KBM-7 (cell line): ENCODE measurements around the gene ABLIM1.

Source experiments
- DNase-seq: peaks from one replicate; pipeline ENCODE4 v3.0.0-alpha.2; 2015
- in situ Hi-C: fragments of 300-500 bp; cut with MboI; formaldehyde crosslinking; loops from 2 replicates; pipeline ENCODE4 v1.14.3; 2020; ENCODE audit warnings: low sequenced_read_pairs, low pct_unique_long_range_greater_than_20kb, mixed read lengths

Gene ABLIM1

DNA sequence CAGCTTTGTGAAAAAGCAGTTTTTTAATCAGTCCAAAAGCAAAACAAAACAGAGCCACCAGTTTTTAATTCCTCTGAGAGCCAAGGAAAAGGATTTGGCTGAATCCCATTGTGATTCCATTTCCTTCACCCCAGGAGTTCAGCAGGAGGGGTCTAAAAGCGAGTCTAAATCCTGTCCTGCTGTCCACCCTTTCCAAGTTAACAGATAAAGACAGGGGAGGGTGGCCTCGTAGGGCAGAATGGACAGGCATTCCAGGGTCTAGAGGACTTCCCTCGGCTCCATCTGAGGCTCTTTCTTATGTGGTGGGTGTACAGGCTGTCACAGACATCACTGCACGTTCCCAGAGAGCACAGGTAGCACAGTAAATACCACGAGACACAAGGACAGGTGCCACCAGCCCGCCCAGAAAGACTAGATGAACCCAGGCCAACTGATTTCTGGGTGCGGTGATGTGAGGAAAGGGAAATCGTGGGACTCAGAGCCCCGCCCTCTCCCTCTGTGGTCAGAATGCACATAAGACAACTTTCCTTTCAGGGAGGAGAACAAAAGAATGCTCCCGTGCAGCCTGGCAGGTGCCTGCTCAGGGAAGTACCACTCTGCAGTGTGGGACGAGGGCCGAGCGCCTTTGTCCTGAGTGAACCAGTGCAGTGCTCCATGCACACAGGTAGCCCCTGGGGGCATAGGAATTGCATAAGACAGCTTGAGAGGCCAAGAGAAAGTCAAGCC lies 119.7 kb downstream of the ABLIM1 start:
- in situ Hi-C loops, result no loop called here
- DNase-seq, result no peak

DNA sequence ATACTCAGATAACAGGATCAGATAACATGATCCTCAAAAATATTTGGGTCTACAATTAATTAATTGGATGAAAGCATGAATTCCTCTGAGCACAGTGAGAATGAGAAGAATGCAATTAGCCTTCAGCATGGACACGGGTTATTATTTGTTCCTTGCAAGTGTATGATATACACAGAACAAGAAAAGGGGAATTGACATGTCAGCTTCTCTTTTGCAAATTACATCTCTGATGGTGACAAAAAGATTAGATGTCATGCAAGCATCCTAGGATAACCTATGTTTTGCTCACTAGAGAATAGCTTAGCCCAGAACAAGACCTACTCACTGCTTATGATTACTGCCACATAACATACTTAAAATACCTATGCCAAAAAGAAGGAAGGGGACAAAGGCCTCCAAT lies 120.3 kb downstream of the ABLIM1 start:
- in situ Hi-C loops, result no loop called here
- DNase-seq, result no peak

DNA sequence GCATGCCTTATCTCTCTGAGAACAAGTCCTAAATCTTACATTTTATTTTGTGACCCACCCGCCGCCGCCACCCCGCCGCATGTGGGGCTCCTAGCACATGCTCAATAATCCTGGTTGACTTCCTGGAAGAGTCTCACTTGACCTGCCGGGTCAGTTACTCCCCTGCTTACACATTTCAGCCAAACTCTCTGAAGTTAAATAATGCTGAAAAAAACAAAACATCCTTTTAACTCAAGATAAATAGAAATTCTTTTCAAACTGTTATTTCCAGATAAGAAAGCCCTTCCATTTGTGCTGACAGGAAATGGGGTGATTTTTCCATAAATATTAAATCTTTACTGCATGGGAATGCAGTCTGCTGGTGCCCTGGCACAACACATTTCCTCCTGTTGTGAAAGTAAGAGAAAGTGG lies 123.5 kb downstream of the ABLIM1 start:
- no peak for DNase-seq
- in situ Hi-C loops, result no loop called here

DNA sequence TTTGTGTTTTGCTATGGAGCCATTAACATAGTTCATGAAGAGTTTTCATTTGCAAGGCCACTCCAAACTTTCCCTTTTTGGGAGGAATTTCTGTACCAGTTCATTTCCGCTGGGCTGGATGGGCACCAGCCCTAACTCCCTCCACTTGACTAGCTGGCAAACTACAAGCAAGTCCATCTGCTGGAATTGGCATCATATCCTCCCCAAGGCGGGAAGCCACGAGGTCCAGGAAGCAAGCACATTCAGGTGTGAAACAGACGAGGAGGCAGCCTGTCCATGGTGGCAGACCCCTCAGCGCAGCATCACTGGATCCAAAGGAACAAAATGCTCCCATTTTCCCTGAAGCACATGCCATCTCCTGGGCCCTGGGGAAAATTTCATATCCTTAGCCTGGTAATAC lies 125.8 kb downstream of the ABLIM1 start:
- in situ Hi-C loops, result no loop called here
- DNase-seq, result no peak

DNA sequence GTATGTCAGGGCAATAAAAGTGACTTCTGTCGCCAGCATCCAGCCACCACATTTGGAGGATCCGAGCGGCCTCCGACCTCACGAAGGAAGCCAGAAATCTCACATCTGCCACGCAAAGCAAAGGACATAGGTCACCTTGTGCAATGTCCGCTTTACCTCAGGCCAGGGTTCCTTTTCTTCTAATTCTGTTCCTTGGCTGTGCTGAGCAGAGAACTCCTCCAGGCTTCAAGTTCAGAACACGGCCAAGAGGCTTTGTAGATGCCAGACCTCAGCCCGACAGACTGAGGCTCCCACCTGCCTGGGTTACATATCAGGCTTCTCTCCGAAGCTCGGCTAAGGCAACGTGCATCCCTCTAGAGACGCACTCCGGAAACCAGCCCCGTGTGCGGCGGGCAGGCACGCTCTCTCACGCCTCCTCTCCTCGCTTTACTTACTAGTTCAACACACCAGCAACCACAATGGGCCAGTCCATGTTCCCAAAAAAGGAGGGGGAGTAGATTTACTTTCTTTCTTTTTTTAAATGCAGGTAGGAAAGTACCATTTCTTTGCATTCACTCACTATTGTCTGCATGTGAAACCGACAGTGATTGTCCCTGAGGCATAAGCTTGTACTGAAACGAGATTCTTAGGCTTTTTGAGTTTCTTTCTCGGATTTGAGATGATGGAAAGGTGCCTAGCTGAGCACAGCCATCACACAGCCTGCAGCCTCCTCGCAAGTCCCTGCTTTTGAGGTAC lies 131.4 kb downstream of the ABLIM1 start:
- in situ Hi-C loops, result no loop called here
- peak; percentile 82 for DNase-seq

DNA sequence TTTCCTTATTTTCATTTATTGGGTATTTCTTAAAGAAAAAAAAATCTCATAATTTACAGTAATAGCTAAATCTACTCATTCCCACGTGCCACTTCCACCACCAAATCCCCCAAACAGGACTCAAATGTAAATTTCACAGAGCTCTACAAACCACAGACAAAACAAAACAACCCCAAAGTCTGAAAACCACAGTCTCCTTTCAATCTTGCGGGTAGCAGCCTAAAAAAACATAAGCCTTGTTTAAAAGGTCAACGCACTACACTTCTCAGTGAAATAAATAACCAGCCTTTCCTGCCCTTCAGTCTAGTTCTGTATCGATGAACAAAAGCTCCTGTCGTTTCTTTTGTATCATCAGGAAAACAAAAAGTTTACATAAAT lies 132.0 kb downstream of the ABLIM1 start:
- in situ Hi-C loops, result no loop called here
- no peak for DNase-seq

DNA sequence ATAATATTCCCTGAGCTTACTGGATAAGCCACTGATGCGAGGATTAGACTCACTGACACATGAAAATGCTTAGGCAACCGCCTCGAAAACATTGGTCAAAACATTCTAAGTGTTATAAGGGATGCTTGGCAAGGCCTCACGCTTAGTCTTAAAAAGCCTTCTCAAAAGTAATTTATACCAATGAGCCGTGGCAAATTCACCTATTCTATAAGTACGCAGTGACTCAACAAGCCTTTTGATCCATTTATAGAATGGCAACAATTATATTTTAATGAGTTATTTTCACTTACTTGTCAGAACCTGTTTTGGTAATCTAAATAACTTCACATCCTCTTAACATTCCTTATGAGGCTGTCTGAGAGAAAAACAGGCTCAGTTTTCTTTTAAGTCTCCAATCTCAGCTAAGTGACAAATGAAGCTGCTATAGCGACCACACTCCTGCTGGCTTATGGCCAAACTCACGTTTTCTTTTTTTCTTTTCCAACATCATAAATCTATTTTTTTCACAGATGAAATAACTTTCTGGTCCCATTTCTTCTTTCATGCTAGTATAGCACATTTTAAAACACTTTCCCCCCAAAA lies 132.6 kb downstream of the ABLIM1 start:
- in situ Hi-C loops, result no loop called here
- DNase-seq, result no peak

DNA sequence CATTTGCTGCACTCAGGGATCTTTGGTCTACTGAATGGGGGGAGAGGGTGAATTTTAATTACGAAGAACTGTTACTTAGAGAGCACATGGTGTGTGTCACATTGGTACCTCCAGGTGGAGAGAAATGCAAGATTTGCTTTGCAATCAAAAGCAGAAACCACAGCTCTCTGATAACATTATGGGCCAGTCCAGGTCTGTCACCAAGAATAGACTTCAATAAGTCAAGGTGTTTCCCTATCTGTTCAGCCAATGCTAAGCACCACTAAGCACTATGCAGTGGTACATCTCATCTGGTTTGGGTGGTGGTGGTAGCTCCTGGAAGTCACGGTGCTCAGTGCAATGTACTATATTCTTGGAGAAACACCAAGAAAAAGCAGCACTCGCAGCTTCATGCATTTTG lies 134.2 kb downstream of the ABLIM1 start:
- no peak for DNase-seq
- in situ Hi-C loops, result no loop called here

DNA sequence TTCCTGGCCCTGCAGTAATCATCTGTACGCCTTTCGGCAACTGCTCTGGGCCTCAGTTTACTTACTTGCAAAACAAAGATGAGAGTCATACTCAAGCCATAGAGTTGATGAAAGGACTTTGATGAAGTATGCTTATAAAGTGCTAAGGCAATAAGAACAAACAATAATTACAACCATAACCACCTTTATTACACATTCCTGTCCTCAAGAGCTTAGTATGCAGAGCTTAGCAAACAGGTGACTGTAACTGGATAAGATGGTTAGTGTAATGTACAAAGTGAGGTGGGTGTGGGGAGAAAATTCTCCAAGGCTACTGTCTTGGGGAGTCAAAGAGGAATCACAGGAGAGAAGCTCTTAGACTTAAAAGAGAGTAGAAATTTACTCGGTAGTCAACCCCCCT lies 136.8 kb downstream of the ABLIM1 start:
- in situ Hi-C loops, result no loop called here
- no peak for DNase-seq

DNA sequence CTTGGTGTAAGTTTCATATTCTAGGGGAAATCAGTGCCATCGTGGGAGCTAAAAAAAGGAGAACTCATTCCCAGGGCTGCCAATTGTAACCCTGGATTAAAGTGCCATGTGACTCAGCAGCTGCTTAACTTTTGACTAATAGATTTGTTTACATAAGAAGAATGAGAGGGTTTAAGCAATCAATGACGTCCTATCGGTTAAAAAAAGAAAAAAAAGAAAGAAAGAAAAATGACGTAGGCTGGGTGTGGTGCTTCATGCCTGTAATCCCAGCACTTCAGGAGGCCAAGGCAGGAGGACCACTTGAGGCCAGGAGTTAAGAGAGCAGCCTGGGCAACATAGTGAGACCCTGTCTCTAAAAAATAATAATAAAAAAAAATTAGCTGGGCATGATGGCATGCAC lies 137.6 kb downstream of the ABLIM1 start:
- no peak for DNase-seq

DNA sequence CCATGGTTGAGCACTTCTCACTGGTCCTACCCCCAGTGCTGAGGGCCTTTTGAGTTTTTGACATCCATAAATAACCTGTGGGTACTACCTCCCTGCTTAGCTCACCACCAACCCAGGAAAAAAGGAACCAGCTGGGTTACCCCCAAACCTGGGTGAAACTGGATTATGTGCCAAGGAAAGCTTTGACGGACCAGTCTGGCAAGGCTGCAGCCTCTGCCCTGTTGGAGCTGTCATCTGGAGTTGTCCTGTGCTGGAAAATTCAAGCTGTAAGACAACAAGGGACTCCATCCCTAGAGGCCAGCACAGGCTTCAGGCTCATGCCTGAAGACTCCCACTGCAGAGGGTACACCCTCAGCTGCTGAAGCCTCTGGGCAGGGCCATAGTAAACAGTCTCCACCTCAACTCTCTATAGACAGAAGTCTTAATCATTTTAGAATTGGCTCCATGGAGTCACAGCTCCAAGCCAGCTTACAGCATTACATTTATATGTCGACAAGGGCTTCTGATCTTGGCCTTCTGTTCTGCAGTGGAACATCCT lies 138.2 kb downstream of the ABLIM1 start:
- DNase-seq, result no peak
- in situ Hi-C loops, result no loop called here

More for the DNA sequence above, 137.6 kb downstream of the ABLIM1 start:
- in situ Hi-C loops, result no loop called here

DNA sequence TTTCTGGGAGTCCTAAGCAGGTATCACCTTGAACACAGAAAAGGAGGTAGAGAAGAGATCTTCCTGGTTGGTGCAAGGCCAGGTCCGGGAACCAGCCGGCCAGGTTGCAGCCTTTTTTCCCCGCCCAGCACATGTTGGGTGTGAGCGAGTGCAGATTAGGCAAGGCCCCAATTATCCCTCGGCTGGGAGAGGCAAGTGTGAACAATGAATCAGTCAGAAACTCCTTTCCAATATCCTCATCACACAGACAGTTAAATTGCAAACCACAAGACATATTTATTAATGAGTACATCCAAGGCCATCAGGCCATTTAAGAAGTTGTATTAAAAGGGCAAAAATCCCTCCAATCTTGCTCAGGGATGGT lies 138.8 kb downstream of the ABLIM1 start:
- no peak for DNase-seq
- in situ Hi-C loops, result no loop called here

DNA sequence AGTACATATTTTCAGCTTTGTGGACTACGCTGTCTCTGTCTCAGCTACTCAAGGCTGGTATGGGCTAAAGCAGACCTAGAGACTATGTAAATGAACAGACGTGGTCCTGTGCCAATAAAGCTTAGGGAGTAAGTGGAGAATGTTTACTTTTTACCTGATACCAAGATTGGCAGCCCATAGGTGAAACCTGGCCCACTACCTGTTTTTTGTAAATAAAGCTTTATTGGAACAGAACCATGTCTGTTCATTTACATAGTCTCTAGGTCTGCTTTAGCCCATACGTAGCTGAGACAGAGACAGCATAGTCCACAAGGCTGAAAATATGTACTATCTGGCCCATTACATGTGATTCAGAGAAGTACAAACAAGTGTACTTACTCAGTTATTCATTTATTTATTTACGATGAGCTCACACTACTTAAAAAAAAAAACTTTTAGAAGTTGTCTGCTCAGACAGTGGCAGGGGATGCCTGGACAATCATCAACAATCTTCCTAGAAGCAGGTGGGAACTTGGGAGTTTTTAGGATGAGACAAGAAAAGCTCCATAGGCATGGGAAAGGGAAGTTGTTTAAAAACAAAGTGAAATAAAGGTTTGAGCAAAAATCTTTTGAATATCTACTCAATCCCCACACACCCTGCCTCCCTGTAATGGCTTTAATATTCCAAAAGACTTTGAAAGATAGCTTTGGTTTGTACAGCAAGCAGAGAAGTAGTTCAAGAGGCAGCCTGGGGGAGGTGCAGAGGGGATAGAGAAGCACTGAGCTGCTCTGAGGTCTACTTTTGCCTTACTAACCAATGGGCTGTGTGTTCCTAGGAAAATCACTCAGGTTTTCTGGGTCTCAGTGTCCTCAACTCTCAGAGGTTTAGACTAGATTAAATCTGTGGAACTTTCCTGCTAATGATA lies 139.4 kb downstream of the ABLIM1 start:
- in situ Hi-C loops, result no loop called here
- DNase-seq, result no peak

DNA sequence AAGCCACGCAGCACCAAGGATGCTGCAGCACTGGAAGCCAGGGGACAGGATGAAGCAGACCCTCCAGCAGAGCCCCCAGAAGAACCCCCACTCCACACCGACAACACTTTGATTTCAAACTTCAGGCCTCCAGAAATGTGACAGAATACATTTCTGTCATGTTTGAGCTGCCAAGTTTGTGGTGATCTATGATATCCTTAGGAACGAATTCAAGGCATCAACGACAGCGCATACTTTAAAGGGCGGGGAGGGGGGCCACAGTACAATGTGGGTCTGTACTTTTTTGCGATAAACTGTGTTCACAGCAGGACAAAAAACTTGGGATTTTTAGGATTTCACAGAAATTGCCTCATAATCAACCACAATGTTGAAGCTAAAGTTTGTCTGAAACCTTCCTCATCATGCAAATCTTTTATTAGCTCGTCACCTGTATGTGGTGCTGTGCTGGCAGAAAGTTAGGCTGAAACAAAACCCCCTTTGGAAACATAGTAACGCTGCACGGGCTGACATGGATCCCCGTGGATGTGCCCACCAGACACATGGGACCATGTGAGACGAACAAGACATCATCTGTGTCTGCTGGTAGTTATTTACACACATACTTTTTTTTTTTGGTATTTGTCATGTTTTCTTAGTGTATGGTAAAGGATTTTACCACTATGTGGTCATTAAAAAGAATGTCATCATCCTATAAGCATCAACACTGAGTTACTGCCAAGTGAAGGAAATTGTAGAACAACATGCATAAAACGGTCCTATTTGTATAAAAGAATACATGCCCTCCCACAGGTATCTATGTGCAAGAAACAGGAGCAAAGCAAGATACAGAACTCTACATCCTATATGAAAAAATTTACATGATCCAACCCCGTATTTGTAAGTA lies 140.5 kb downstream of the ABLIM1 start:
- in situ Hi-C loops, result no loop called here
- no peak for DNase-seq

DNA sequence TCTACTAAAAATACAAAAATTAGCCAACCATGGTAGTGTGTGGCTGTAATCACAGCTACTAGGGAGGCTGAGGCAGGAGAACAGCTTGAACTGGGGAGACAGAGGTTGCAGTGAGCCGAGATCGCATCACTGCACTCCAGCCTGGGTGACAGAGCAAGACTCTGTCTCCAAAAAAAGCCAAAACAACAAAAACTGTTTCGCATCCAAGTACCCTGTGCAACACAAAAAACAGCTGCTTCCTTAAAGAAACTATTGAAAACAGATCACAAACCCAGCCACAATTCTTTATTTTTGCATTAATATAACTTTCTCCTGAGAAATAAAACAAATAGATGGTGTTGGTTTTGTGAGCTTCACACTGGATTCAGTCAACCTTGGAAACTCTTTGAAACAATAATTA lies 141.7 kb downstream of the ABLIM1 start:
- DNase-seq, result no peak
- in situ Hi-C loops, result no loop called here

DNA sequence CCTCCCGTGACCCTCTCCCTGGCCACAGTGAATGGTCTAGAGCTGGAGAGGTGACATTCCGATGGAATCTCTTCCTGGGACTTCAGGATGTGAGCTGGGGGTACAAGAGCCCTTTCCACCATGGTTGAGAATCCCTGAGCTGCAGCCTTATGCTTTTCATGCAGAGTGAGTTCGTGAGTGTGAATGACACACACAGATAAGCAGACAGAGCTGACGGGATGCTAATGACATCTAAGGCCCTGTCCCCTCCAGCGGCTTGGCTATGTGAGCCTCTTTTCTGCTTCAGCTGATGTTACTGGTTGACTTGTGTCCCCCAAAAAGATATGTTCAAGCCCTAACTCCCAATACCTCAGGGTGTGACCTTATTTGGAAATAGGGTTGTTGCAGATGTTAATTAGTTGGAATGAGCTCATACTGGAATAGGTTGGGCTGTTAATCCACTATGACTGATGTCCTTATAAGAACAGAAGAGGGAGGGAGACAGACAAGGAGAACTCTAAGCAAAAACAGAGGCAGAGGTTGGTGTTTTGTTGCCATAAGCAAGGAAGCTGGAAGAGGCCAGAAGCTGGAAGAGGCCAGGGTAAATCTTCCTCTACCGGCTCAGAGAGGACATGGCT lies 142.7 kb downstream of the ABLIM1 start:
- in situ Hi-C loops, result no loop called here
- no peak for DNase-seq

DNA sequence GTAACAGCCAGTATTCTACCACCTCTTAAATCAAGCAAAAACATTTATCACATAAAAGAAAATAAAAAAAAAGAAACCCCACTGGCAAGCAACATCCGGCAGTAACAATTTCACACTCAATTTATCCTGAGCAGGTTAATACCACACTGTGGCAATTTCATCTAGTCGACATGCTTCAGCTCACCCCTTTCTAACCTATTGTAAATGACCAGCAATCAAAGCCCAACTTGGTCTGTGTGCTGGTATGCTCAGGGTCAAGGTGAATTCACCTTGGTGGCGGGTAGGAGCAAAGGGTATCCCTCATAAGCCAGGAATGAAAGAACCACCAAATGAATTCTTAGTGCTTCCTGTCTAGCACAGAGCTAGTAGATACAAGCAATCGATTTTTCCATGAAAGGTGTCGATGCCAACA lies 144.7 kb downstream of the ABLIM1 start:
- in situ Hi-C loops, result no loop called here
- DNase-seq, result no peak

DNA sequence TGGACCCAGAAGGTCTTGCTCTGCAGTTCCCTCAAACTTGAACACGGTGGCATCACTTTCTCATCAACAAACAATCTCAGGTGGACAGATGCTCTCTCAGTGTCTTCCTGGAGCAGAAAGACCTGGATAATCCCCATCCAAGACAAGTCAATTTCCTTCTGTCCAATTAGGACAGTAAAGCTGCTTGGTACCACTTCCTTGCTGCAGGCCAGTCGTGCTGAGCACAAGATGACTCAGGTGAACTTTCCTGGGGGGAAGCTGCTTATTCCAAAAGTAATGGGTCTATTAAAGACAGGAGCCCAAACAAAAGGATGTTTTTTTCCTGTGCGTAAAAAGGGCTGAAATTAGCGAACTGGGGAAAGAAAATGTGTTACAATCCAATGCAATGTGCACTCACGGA lies 146.2 kb downstream of the ABLIM1 start:
- in situ Hi-C loops, result no loop called here
- DNase-seq, result no peak
